ENCODE measurements around the gene TMEM79. TPM values are rescaled to one million over a fixed set of nuclear protein-coding genes. Genes with fewer than 3 reads are reported as not detected.

The TMEM79 gene
- total and polyA plus RNA-seq, 2 donors (not counting 1 experiment from before 2014, with no cell fraction given): 1.1 to 3.6 TPM

GRCh38 chr1:156246241-156246780, 37.8 kb upstream of the TMEM79 start:
- peaks cover 3% of the 10 kb centered on the region for H3K4me1 ChIP-seq (ENCODE audit: control insufficient read depth, extremely low read depth, insufficient read depth, low read length)
- DNase-seq (ENCODE audit: low read depth in 2 of 2): no peak
- no peak overlapping the region for H2AFZ ChIP-seq (ENCODE audit: low read length)
- H3K4me2 ChIP-seq (ENCODE audit: extremely low read depth, insufficient read depth, low read length): peak overlapping the region; percentile 62
- peaks cover 10% of the 10 kb centered on the region for H3K27me3 ChIP-seq (ENCODE audit: control insufficient read depth, insufficient read depth, low read length)
- no peaks in the 10 kb centered on the region for H4K20me1 ChIP-seq (ENCODE audit: control insufficient read depth, extremely low read depth, insufficient read depth, low read length)
- no peaks in the 10 kb centered on the region for H3K9me3 ChIP-seq (ENCODE audit: control insufficient read depth, insufficient read depth, low read depth, low read length)
- H3K4me3 ChIP-seq (replicated peaks in 1 of 4; ENCODE audit: control extremely low read depth in 1 of 4, insufficient read depth in 1 of 4, low read depth in 3 of 4, low read length in 4 of 4): no peak overlapping the region
- peaks cover 10% of the 10 kb centered on the region for H3K36me3 ChIP-seq (ENCODE audit: control insufficient read depth, insufficient read depth, low read length)
- H3K79me2 ChIP-seq (ENCODE audit: control insufficient read depth, insufficient read depth, low read length): no peaks in the 10 kb centered on the region
- H3K27ac ChIP-seq (ENCODE audit: insufficient read depth, low read length): no peak overlapping the region
- H3K9ac ChIP-seq (ENCODE audit: insufficient read depth, low read length): no peak overlapping the region
- TF ChIP-seq CTCF (conservative IDR thresholded peaks at IDR 0.05 in 1 of 2, IDR thresholded peaks at IDR 0.05 in 1 of 2; ENCODE audit: low read depth in 1 of 2, low read length in 2 of 2) (no peak), EZH2 (IDR thresholded peaks at IDR 0.05; ENCODE audit: low read length, missing control alignments) (no peak)

- H3K9ac ChIP-seq (ENCODE audit: insufficient read depth, low read length): no peak overlapping the region
- H3K27me3 ChIP-seq (ENCODE audit: control insufficient read depth, insufficient read depth, low read length): peaks cover 10% of the 10 kb centered on the region
- H3K4me1 ChIP-seq (ENCODE audit: control insufficient read depth, extremely low read depth, insufficient read depth, low read length): peaks cover 3% of the 10 kb centered on the region
- H3K27ac ChIP-seq (ENCODE audit: insufficient read depth, low read length): no peak overlapping the region
- H3K9me3 ChIP-seq (ENCODE audit: control insufficient read depth, insufficient read depth, low read depth, low read length): no peaks in the 10 kb centered on the region
- H3K4me3 ChIP-seq (replicated peaks in 1 of 4; ENCODE audit: control extremely low read depth in 1 of 4, insufficient read depth in 1 of 4, low read depth in 3 of 4, low read length in 4 of 4): no peak overlapping the region
- no peak overlapping the region for H2AFZ ChIP-seq (ENCODE audit: low read length)
- DNase-seq (ENCODE audit: low read depth in 2 of 2): no peak
- no peaks in the 10 kb centered on the region for H4K20me1 ChIP-seq (ENCODE audit: control insufficient read depth, extremely low read depth, insufficient read depth, low read length)
- H3K4me2 ChIP-seq (ENCODE audit: extremely low read depth, insufficient read depth, low read length): no peak overlapping the region
- H3K36me3 ChIP-seq (ENCODE audit: control insufficient read depth, insufficient read depth, low read length): peaks cover 12% of the 10 kb centered on the region
- no peaks in the 10 kb centered on the region for H3K79me2 ChIP-seq (ENCODE audit: control insufficient read depth, insufficient read depth, low read length)
- no peak for TF ChIP-seq CTCF (conservative IDR thresholded peaks at IDR 0.05 in 1 of 2, IDR thresholded peaks at IDR 0.05 in 1 of 2; ENCODE audit: low read depth in 1 of 2, low read length in 2 of 2)
- no peak for TF ChIP-seq EZH2 (IDR thresholded peaks at IDR 0.05; ENCODE audit: low read length, missing control alignments)
These were observed 37.2 kb upstream of the TMEM79 start for GRCh38 chr1:156246781-156247459.

GRCh38 chr1:156247460-156248322, 36.4 kb upstream of the TMEM79 start, which contains the start of gene PAQR6:
Gene PAQR6, minus strand, starts transcription at chr1:156248056. Its CDS starts 1,325 bp downstream, at chr1:156246731.
- Histone ChIP-seq H3K9ac (ENCODE audit: insufficient read depth, low read length) (no peak within 1 kb of the TSS), H3K79me2 (ENCODE audit: control insufficient read depth, insufficient read depth, low read length) (no peaks in the 10 kb centered on the region), H3K27me3 (ENCODE audit: control insufficient read depth, insufficient read depth, low read length) (peaks cover 10% of the 10 kb centered on the region), H3K27ac (ENCODE audit: insufficient read depth, low read length) (no peak within 1 kb of the TSS), H2AFZ (ENCODE audit: low read length) (no peak within 1 kb of the TSS), H3K36me3 (ENCODE audit: control insufficient read depth, insufficient read depth, low read length) (peaks cover 12% of the 10 kb centered on the region), H4K20me1 (ENCODE audit: control insufficient read depth, extremely low read depth, insufficient read depth, low read length) (no peaks in the 10 kb centered on the region), H3K4me3 (replicated peaks in 1 of 4; ENCODE audit: control extremely low read depth in 1 of 4, insufficient read depth in 1 of 4, low read depth in 3 of 4, low read length in 4 of 4) (no peak within 1 kb of the TSS), H3K9me3 (ENCODE audit: control insufficient read depth, insufficient read depth, low read depth, low read length) (no peaks in the 10 kb centered on the region), H3K4me2 (ENCODE audit: extremely low read depth, insufficient read depth, low read length) (no peak within 1 kb of the TSS), H3K4me1 (ENCODE audit: control insufficient read depth, extremely low read depth, insufficient read depth, low read length) (peaks cover 3% of the 10 kb centered on the region)
- no peak for DNase-seq (ENCODE audit: low read depth in 2 of 2)
- TF ChIP-seq CTCF (conservative IDR thresholded peaks at IDR 0.05 in 1 of 2, IDR thresholded peaks at IDR 0.05 in 1 of 2; ENCODE audit: low read depth in 1 of 2, low read length in 2 of 2): no peak

Measured in fibroblast of lung (primary cell).